Uterus (tissue), 4 donors: ENCODE measurements around the gene PCSK9. TPM values are rescaled to one million over a fixed set of nuclear protein-coding genes. Genes with fewer than 3 reads are reported as not detected.
"Not testable (repeated sequence)": the region's sequence is repeated elsewhere in the genome, so short reads cannot be mapped to it uniquely, and the experiment has no call there.

ENCODE experiments used
- DNase-seq, 2 donors: peaks; one replicate each; pipeline ENCODE4 v3.0.0-alpha.2; 2019 to 2020
- H3K27ac ChIP-seq, 2 donors: fragments of 200-600 bp; sonication (generic); 1 replicate in 1 of 2; 2 replicates in 1 of 2; pipeline ENCODE4 v1.5.1; 2016 to 2018
- H3K27me3 ChIP-seq, 2 donors: fragments of 200-600 bp; sonication (generic); one replicate each; pipeline ENCODE4 v1.5.1; 2018 to 2019; ENCODE audit warnings: control low read depth in 1 of 2
- H3K36me3 ChIP-seq, 2 donors: fragments of 200-600 bp; sonication (generic); one replicate each; pipeline ENCODE4 v1.5.1; 2019; ENCODE audit warnings: control low read depth in 1 of 2
- H3K4me1 ChIP-seq, 2 donors: fragments of 200-600 bp; sonication (generic); one replicate each; pipeline ENCODE4 v1.5.1; 2018 to 2019; ENCODE audit warnings: control low read depth in 1 of 2
- H3K4me3 ChIP-seq, 2 donors: fragments of 200-600 bp; sonication (generic); 1 replicate in 1 of 2; 2 replicates in 1 of 2; pipeline ENCODE4 v1.5.1; 2018 to 2019; ENCODE audit warnings: mild to moderate bottlenecking in 1 of 2
- H3K9me3 ChIP-seq, 2 donors: fragments of 200-600 bp; sonication (generic); one replicate each; pipeline ENCODE4 v1.5.1; 2019; ENCODE audit warnings: control low read depth in 1 of 2
- CTCF ChIP-seq, 4 experiments: fragments of 200-600 bp in 2 of 4; fragments of 450-650 bp in 2 of 4; sonication (generic) in 2 of 4; IDR thresholded peaks; one replicate each; pipeline ENCODE4 v1.5.1; 2016 to 2019; ENCODE audit warnings: antibody characterized with exemption in 4 of 4, mild to moderate bottlenecking in 2 of 4, moderate library complexity in 1 of 4
- POLR2A ChIP-seq, 2 donors: fragments of 450-650 bp; IDR thresholded peaks; one replicate each; pipeline ENCODE4 v1.6.1; 2016; ENCODE audit warnings: antibody characterized with exemption in 2 of 2, mild to moderate bottlenecking in 1 of 2, moderate library complexity in 1 of 2
- intact Hi-C: fragments of 100-400 bp; cut with DNase I; formaldehyde crosslinking; loops from one replicate; pipeline ENCODE4 v1.15.1; 2023; ENCODE audit warnings: low total_unique reads
- total RNA-seq, 4 donors: library from RNA; depleted of rRNA in 3 of 4; stranded (reverse); fragments of >200 nt in 3 of 4; gene quantifications; one replicate each; pipeline versions ENCODE4 v1.1.0 to v1.2.4, GENCODE V29; 2014 to 2023
- donor health status: DM: yes; HTN: yes; CAD: no.

PCSK9 gene
- total RNA-seq, 4 donors from 2014 or later: 2.9 TPM; not detected in 3

DNA sequence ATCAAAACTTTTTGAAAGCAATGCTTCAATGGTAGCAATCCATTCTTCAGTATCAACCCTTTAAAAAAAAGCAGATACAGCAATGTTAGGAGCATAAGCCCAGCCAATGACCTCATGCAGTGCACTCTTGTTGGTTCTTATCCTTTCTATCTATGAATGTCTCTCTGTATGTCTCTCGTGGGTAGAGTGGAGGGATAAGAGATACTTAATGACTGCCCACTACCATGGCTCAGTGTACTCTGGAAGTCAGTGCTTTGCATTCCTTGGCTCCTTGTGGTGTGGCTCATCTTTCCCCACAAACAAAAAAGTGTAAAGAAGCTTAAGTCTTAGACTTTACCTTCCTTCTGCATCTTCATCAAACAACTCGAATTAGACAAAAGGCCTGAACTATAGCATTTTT, 50.3 kb downstream of the PCSK9 start:
- H3K27me3 ChIP-seq: no peaks in the 10 kb centered on the region
- H3K27ac ChIP-seq: no peak overlapping the region
- no peak for DNase-seq
- H3K9me3 ChIP-seq: no peaks in the 10 kb centered on the region
- no peaks in the 10 kb centered on the region for H3K36me3 ChIP-seq
- no peak overlapping the region for H3K4me3 ChIP-seq
- intact Hi-C loops: no loop called here
- TF ChIP-seq CTCF (IDR thresholded peaks at IDR 0.05): no peak
- TF ChIP-seq POLR2A (IDR thresholded peaks at IDR 0.05): no peak
- H3K4me1 ChIP-seq: no peaks in the 10 kb centered on the region

- intact Hi-C loops: no loop called here
- H3K27ac ChIP-seq: no peak overlapping the region
- H3K4me1 ChIP-seq: no peaks in the 10 kb centered on the region
- no peak overlapping the region for H3K4me3 ChIP-seq
- TF ChIP-seq CTCF (IDR thresholded peaks at IDR 0.05) (no peak), POLR2A (IDR thresholded peaks at IDR 0.05) (no peak)
- no peaks in the 10 kb centered on the region for H3K9me3 ChIP-seq
- H3K27me3 ChIP-seq: no peaks in the 10 kb centered on the region
- H3K36me3 ChIP-seq: no peaks in the 10 kb centered on the region
- DNase-seq: no peak
These were observed 53.1 kb downstream of the PCSK9 start for GRCh38 chr1:55092475-55092874.

GRCh38 chr1:55095095-55095494, 55.7 kb downstream of the PCSK9 start:
- no peaks in the 10 kb centered on the region for H3K27me3 ChIP-seq
- no peak for DNase-seq
- no peak overlapping the region for H3K4me3 ChIP-seq
- intact Hi-C loops: no loop called here
- no peaks in the 10 kb centered on the region for H3K4me1 ChIP-seq
- no peaks in the 10 kb centered on the region for H3K9me3 ChIP-seq
- peaks cover 0 to 3% of the 10 kb centered on the region in 2 donors for H3K36me3 ChIP-seq
- H3K27ac ChIP-seq: no peak overlapping the region
- TF ChIP-seq CTCF (IDR thresholded peaks at IDR 0.05) (no peak), POLR2A (IDR thresholded peaks at IDR 0.05) (no peak)

DNA sequence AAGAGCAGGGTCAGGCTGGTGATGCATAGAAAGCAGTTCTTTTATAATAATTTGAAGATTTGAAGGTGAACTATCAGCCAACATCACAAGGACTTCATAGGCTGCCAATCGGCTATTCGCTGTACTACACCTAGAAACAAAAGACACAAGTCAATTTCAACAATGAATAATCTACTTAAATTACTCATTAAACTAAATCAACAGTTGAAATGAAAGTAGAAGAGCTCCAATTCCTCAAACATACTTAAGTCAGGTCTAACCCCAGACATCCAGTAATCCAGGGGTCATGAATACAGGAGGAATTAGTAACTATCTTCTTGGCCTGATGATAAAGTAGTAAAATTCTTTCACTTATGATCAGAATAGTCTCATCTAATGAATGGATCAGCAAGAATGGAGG, 64.5 kb downstream of the PCSK9 start:
- Histone ChIP-seq H3K27ac (no peak overlapping the region), H3K36me3 (peaks cover 0 to 2% of the 10 kb centered on the region in 2 donors), H3K27me3 (no peaks in the 10 kb centered on the region), H3K9me3 (no peaks in the 10 kb centered on the region), H3K4me3 (no peak overlapping the region), H3K4me1 (no peaks in the 10 kb centered on the region)
- TF ChIP-seq CTCF (IDR thresholded peaks at IDR 0.05) (no peak), POLR2A (IDR thresholded peaks at IDR 0.05) (no peak)
- DNase-seq: no peak
- intact Hi-C loops: no loop called here

- intact Hi-C loops: no loop called here
- H3K36me3 ChIP-seq: no peaks in the 10 kb centered on the region
- H3K27ac ChIP-seq: no peak overlapping the region
These were observed 67.8 kb downstream of the PCSK9 start for GRCh38 chr1:55107101-55107500.

GRCh38 chr1:55109005-55109404, 69.7 kb downstream of the PCSK9 start:
- H3K4me3 ChIP-seq, intact Hi-C loops, H3K4me1 ChIP-seq, H3K36me3 ChIP-seq, DNase-seq, H3K27me3 ChIP-seq, H3K9me3 ChIP-seq, H3K27ac ChIP-seq: not testable (repeated sequence)

More at GRCh38 chr1:55107101-55107500, 67.8 kb downstream of the PCSK9 start:
- DNase-seq: no peak
- H3K9me3 ChIP-seq: no peaks in the 10 kb centered on the region
- no peaks in the 10 kb centered on the region for H3K4me1 ChIP-seq
- TF ChIP-seq POLR2A (IDR thresholded peaks at IDR 0.05) (no peak), CTCF (IDR thresholded peaks at IDR 0.05) (no peak)
- H3K4me3 ChIP-seq: no peak overlapping the region
- no peaks in the 10 kb centered on the region for H3K27me3 ChIP-seq
